ENCODE measurements around the gene KCNJ16.

The KCNJ16 gene

DNA sequence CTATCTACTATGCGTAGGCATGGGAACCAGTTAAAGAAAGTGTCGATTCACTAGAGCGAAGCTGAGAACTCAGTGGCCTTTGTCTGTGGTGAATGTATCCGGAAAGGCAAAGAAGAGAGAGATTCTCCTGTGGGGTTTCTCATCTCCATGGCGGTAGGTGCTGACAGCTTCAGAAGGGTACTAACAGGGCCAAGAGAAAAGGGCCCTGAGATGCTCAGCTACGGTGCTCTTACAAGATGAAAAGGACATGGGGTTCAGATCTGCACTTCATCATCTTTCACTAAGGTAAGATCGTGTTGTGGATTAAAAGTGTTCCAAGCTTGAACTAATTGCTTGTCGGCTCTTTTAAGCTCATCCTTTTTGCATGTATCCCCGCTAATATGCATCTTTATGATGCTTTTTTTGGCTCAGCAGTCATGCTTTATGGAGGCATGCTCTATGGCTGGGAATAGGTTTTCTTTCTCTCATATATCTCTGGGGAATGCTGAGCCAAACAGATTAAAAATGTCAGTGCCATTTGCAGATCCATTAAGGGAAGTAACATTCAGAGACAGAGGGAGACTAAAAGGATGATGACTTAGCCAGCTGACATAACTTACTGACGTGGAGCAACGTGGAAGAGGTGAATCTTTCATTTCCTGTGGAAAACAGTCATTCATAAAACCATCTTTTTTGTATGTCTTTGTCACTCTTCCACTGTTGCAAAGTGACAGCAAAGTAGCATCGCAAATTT is 29.9 kb downstream of the KCNJ16 start:
- Histone ChIP-seq H3K79me1 (ENCODE audit: low read depth, low read length) (no peaks in the 10 kb centered on the region), H3K4me3 (ENCODE audit: low read length in 2 of 2) (no peak overlapping the region), H3K27me3 (ENCODE audit: control insufficient read depth in 3 of 3, insufficient read depth in 3 of 3, low read depth in 1 of 3, low read length in 3 of 3) (no peaks in the 10 kb centered on the region), H3K18ac (ENCODE audit: low read length) (no peak overlapping the region), H2BK15ac (ENCODE audit: low read length) (no peak overlapping the region), H2BK120ac (ENCODE audit: low read depth, low read length) (no peak overlapping the region), H3K9me3 (replicated peaks in 1 of 2; ENCODE audit: control insufficient read depth in 2 of 2, insufficient read depth in 1 of 2, low read depth in 1 of 2, low read length in 2 of 2) (no peaks in the 10 kb centered on the region), H3K4ac (ENCODE audit: low read length) (no peak overlapping the region), H4K8ac (ENCODE audit: low read depth, low read length) (no peak overlapping the region), H3K4me2 (ENCODE audit: insufficient read depth, low read length, poor library complexity, severe bottlenecking) (no peak overlapping the region), H3K27ac (replicated peaks; ENCODE audit: low read length) (no peak overlapping the region), H2BK12ac (ENCODE audit: low read length) (no peak overlapping the region), H2BK5ac (ENCODE audit: low read length) (no peak overlapping the region), H3K23ac (ENCODE audit: low read depth, low read length, poor library complexity) (no peak overlapping the region), H3K9ac (ENCODE audit: low read depth, low read length, poor library complexity) (no peak overlapping the region), H2AFZ (ENCODE audit: low read length) (peak overlapping the region; percentile 16), H4K91ac (ENCODE audit: low read depth, low read length, poor library complexity) (no peak overlapping the region), H3K14ac (ENCODE audit: low read length) (no peak overlapping the region), H2AK5ac (ENCODE audit: low read depth, low read length) (no peak overlapping the region), H3K4me1 (ENCODE audit: control insufficient read depth in 2 of 2, insufficient read depth in 1 of 2, low read depth in 1 of 2, low read length in 2 of 2) (peaks cover 2 to 4% of the 10 kb centered on the region in 2 donors), H3K36me3 (replicated peaks in 1 of 2; ENCODE audit: control insufficient read depth in 2 of 2, insufficient read depth in 2 of 2, low read length in 2 of 2) (no peaks in the 10 kb centered on the region)
- DNase-seq (ENCODE audit: low spot score), result no peak
- no CpG with 5 or more reads among the region's 12 CpGs for WGBS, 2 donors (ENCODE audit: extremely low coverage in 2 of 2, insufficient read length in 2 of 2, insufficient replicate concordance in 1 of 2)

- no peak overlapping the region for H2AFZ ChIP-seq (ENCODE audit: low read length)
- DNase-seq (ENCODE audit: low spot score), result no peak
Measured at GRCh38 chr17:70105641-70106040, 30.6 kb downstream of the KCNJ16 start.

DNA sequence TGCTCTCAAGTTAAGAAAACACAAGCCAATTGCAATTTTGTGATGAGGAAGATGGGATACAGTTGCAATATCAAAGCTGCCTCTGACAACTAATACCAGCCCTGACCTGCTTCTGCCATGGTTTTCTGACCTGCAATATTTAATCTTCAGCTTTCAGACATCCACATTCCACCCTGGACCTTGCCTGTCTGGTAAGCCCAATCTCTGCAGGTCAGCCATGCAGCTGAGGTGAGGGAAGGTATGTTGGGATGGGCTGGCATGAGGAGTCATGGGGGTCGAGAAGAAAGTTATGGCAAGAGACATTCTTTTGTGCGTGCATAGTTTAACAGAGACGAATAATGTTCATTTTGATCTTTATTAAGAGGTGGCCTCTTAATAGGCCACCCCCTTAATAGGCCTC is 31.5 kb downstream of the KCNJ16 start:
- no peak for DNase-seq (ENCODE audit: low spot score)
- no peak overlapping the region for H2AK5ac ChIP-seq (ENCODE audit: low read depth, low read length)
- no peak overlapping the region for H3K14ac ChIP-seq (ENCODE audit: low read length)
- no peak overlapping the region for H3K4ac ChIP-seq (ENCODE audit: low read length)
- H2BK5ac ChIP-seq (ENCODE audit: low read length), result no peak overlapping the region
- no peaks in the 10 kb centered on the region for H3K27me3 ChIP-seq (ENCODE audit: control insufficient read depth in 3 of 3, insufficient read depth in 3 of 3, low read depth in 1 of 3, low read length in 3 of 3)
- H4K8ac ChIP-seq (ENCODE audit: low read depth, low read length), result no peak overlapping the region
- no peak overlapping the region for H3K4me3 ChIP-seq (ENCODE audit: low read length in 2 of 2)
- no peak overlapping the region for H2BK15ac ChIP-seq (ENCODE audit: low read length)
- H2BK120ac ChIP-seq (ENCODE audit: low read depth, low read length), result no peak overlapping the region
- H3K18ac ChIP-seq (ENCODE audit: low read length), result no peak overlapping the region
- H3K36me3 ChIP-seq (replicated peaks in 1 of 2; ENCODE audit: control insufficient read depth in 2 of 2, insufficient read depth in 2 of 2, low read length in 2 of 2), result no peaks in the 10 kb centered on the region
- no peak overlapping the region for H3K9ac ChIP-seq (ENCODE audit: low read depth, low read length, poor library complexity)
- H3K4me2 ChIP-seq (ENCODE audit: insufficient read depth, low read length, poor library complexity, severe bottlenecking), result no peak overlapping the region
- no peak overlapping the region for H2BK12ac ChIP-seq (ENCODE audit: low read length)
- H2AFZ ChIP-seq (ENCODE audit: low read length), result no peak overlapping the region
- H3K9me3 ChIP-seq (replicated peaks in 1 of 2; ENCODE audit: control insufficient read depth in 2 of 2, insufficient read depth in 1 of 2, low read depth in 1 of 2, low read length in 2 of 2), result no peaks in the 10 kb centered on the region
- H3K79me1 ChIP-seq (ENCODE audit: low read depth, low read length), result no peaks in the 10 kb centered on the region
- WGBS, 2 donors (ENCODE audit: extremely low coverage in 2 of 2, insufficient read length in 2 of 2, insufficient replicate concordance in 1 of 2), result no CpG with 5 or more reads among the region's 3 CpGs
- no peak overlapping the region for H3K23ac ChIP-seq (ENCODE audit: low read depth, low read length, poor library complexity)
- peaks cover 5 to 7% of the 10 kb centered on the region in 2 donors for H3K4me1 ChIP-seq (ENCODE audit: control insufficient read depth in 2 of 2, insufficient read depth in 1 of 2, low read depth in 1 of 2, low read length in 2 of 2)
- H4K91ac ChIP-seq (ENCODE audit: low read depth, low read length, poor library complexity), result no peak overlapping the region
- no peak overlapping the region for H3K27ac ChIP-seq (replicated peaks; ENCODE audit: low read length)

More at GRCh38 chr17:70105641-70106040, 30.6 kb downstream of the KCNJ16 start:
- Histone ChIP-seq H2BK15ac (ENCODE audit: low read length) (no peak overlapping the region), H4K91ac (ENCODE audit: low read depth, low read length, poor library complexity) (no peak overlapping the region), H2AK5ac (ENCODE audit: low read depth, low read length) (no peak overlapping the region), H3K4me3 (ENCODE audit: low read length in 2 of 2) (no peak overlapping the region), H3K27me3 (ENCODE audit: control insufficient read depth in 3 of 3, insufficient read depth in 3 of 3, low read depth in 1 of 3, low read length in 3 of 3) (no peaks in the 10 kb centered on the region), H3K27ac (replicated peaks; ENCODE audit: low read length) (no peak overlapping the region), H4K8ac (ENCODE audit: low read depth, low read length) (no peak overlapping the region), H3K14ac (ENCODE audit: low read length) (no peak overlapping the region), H3K23ac (ENCODE audit: low read depth, low read length, poor library complexity) (no peak overlapping the region), H3K4ac (ENCODE audit: low read length) (no peak overlapping the region), H3K9ac (ENCODE audit: low read depth, low read length, poor library complexity) (no peak overlapping the region), H3K4me1 (ENCODE audit: control insufficient read depth in 2 of 2, insufficient read depth in 1 of 2, low read depth in 1 of 2, low read length in 2 of 2) (peaks cover 4 to 7% of the 10 kb centered on the region in 2 donors), H3K79me1 (ENCODE audit: low read depth, low read length) (no peaks in the 10 kb centered on the region), H2BK120ac (ENCODE audit: low read depth, low read length) (no peak overlapping the region), H3K36me3 (replicated peaks in 1 of 2; ENCODE audit: control insufficient read depth in 2 of 2, insufficient read depth in 2 of 2, low read length in 2 of 2) (no peaks in the 10 kb centered on the region), H2BK12ac (ENCODE audit: low read length) (no peak overlapping the region), H3K4me2 (ENCODE audit: insufficient read depth, low read length, poor library complexity, severe bottlenecking) (no peak overlapping the region), H3K18ac (ENCODE audit: low read length) (no peak overlapping the region), H2BK5ac (ENCODE audit: low read length) (no peak overlapping the region), H3K9me3 (replicated peaks in 1 of 2; ENCODE audit: control insufficient read depth in 2 of 2, insufficient read depth in 1 of 2, low read depth in 1 of 2, low read length in 2 of 2) (no peaks in the 10 kb centered on the region)
- no CpG with 5 or more reads among the region's 3 CpGs for WGBS, 2 donors (ENCODE audit: extremely low coverage in 2 of 2, insufficient read length in 2 of 2, insufficient replicate concordance in 1 of 2)

- no peak overlapping the region for H3K23ac ChIP-seq (ENCODE audit: low read depth, low read length, poor library complexity)
- H3K18ac ChIP-seq (ENCODE audit: low read length), result no peak overlapping the region
- H3K4me1 ChIP-seq (ENCODE audit: control insufficient read depth in 2 of 2, insufficient read depth in 1 of 2, low read depth in 1 of 2, low read length in 2 of 2), result peaks cover 5 to 7% of the 10 kb centered on the region in 2 donors
- H3K36me3 ChIP-seq (replicated peaks in 1 of 2; ENCODE audit: control insufficient read depth in 2 of 2, insufficient read depth in 2 of 2, low read length in 2 of 2), result no peaks in the 10 kb centered on the region
- H2BK12ac ChIP-seq (ENCODE audit: low read length), result no peak overlapping the region
- no peak overlapping the region for H3K4me2 ChIP-seq (ENCODE audit: insufficient read depth, low read length, poor library complexity, severe bottlenecking)
- no peak overlapping the region for H3K4ac ChIP-seq (ENCODE audit: low read length)
- no peak overlapping the region for H2AFZ ChIP-seq (ENCODE audit: low read length)
- H2BK5ac ChIP-seq (ENCODE audit: low read length), result no peak overlapping the region
- no peak overlapping the region for H2AK5ac ChIP-seq (ENCODE audit: low read depth, low read length)
- no peak overlapping the region for H4K91ac ChIP-seq (ENCODE audit: low read depth, low read length, poor library complexity)
- no peak overlapping the region for H3K27ac ChIP-seq (replicated peaks; ENCODE audit: low read length)
- no peak overlapping the region for H3K4me3 ChIP-seq (ENCODE audit: low read length in 2 of 2)
- H3K9me3 ChIP-seq (replicated peaks in 1 of 2; ENCODE audit: control insufficient read depth in 2 of 2, insufficient read depth in 1 of 2, low read depth in 1 of 2, low read length in 2 of 2), result no peaks in the 10 kb centered on the region
- no peak overlapping the region for H3K9ac ChIP-seq (ENCODE audit: low read depth, low read length, poor library complexity)
- no peaks in the 10 kb centered on the region for H3K27me3 ChIP-seq (ENCODE audit: control insufficient read depth in 3 of 3, insufficient read depth in 3 of 3, low read depth in 1 of 3, low read length in 3 of 3)
- no peak overlapping the region for H2BK120ac ChIP-seq (ENCODE audit: low read depth, low read length)
- H4K8ac ChIP-seq (ENCODE audit: low read depth, low read length), result no peak overlapping the region
- DNase-seq (ENCODE audit: low spot score), result no peak
- H3K79me1 ChIP-seq (ENCODE audit: low read depth, low read length), result no peaks in the 10 kb centered on the region
- H2BK15ac ChIP-seq (ENCODE audit: low read length), result no peak overlapping the region
- H3K14ac ChIP-seq (ENCODE audit: low read length), result no peak overlapping the region
Measured at GRCh38 chr17:70107441-70107840, 32.4 kb downstream of the KCNJ16 start.
